GM12878 (cell line): Measurements from ENCODE around the gene ERN1.

Source experiments
- EZH2 ChIP-seq: IDR thresholded peaks from 2 replicates; pipeline ENCODE4 v1.6.1; 2012; ENCODE audit warnings: low read depth, mild to moderate bottlenecking, control low read depth, inconsistent platforms, low read length, borderline replicate concordance; ENCODE audit not compliant: control insufficient read depth
- NFIC ChIP-seq: IDR thresholded peaks from 2 replicates; pipeline ENCODE4 v1.6.1; 2012; ENCODE audit warnings: low read depth, mild to moderate bottlenecking, inconsistent platforms, low read length, moderate library complexity
- NR2C2 ChIP-seq: IDR thresholded peaks from 2 replicates; pipeline ENCODE4 v1.6.1; 2011; ENCODE audit warnings: borderline replicate concordance, low read depth; ENCODE audit not compliant: control insufficient read depth, insufficient read length
- POLR2A ChIP-seq: IDR thresholded peaks from 2 replicates; pipeline ENCODE4 v1.6.1; 2011; ENCODE audit warnings: low read depth, mild to moderate bottlenecking, low read length
- SPI1 ChIP-seq: IDR thresholded peaks from 2 replicates; pipeline ENCODE4 v1.6.1; 2011; ENCODE audit warnings: low read depth, mild to moderate bottlenecking, low read length, moderate library complexity, borderline replicate concordance; ENCODE audit not compliant: insufficient read depth
- SRF ChIP-seq, 2 experiments: IDR thresholded peaks; 2 replicates each; pipeline ENCODE4 v1.6.1; 2011; ENCODE audit warnings: low read depth in 2 of 2, low read length in 2 of 2, mild to moderate bottlenecking in 1 of 2, moderate library complexity in 1 of 2
- YY1 ChIP-seq: IDR thresholded peaks from 2 replicates; pipeline ENCODE4 v1.6.1; 2011; ENCODE audit warnings: low read depth, mild to moderate bottlenecking, low read length
- TF ChIP-seq, protein P1 (sequence below), 3 experiments: IDR thresholded peaks in 2 of 3; conservative IDR thresholded peaks in 1 of 3; 2 replicates each; pipeline ENCODE4 v1.5.1; 2011; ENCODE audit warnings: low read depth in 3 of 3, low read length in 3 of 3, mild to moderate bottlenecking in 3 of 3, control low read depth in 2 of 3, moderate library complexity in 2 of 3, inconsistent platforms in 1 of 3, mixed read lengths in 1 of 3; ENCODE audit not compliant: control insufficient read depth in 2 of 3, insufficient read depth in 1 of 3; ENCODE audit errors: extremely low read depth in 1 of 3
- TF ChIP-seq, protein P2 (sequence below): IDR thresholded peaks from 2 replicates; pipeline ENCODE4 v1.6.1; 2012; ENCODE audit warnings: low read depth, low read length, improper control_type of control experiment
- TF ChIP-seq, protein P3 (sequence below): fragments of 450-650 bp; IDR thresholded peaks from 2 replicates; pipeline ENCODE4 v1.6.1; 2017; ENCODE audit warnings: antibody characterized with exemption, mild to moderate bottlenecking, moderate library complexity

DNA sequence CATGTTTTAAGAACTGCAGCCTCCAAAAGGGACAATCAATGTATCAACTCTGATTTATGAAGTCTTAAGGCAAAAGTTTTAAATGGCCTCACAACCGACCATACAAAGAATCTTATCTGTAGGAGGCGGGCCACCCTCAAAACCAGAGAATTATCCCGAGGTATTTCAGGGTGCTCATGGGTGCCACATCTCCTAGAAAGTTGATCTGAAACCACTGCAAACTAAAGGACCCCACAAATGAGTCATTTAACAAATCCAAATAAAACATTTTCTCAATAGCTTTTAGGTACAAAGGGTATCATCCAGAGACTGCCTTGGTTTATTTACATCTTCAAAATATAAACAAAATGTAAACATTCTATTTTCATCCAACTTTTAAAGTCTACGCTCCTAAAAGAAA is 6.8 kb downstream of the ERN1 start:
- TF ChIP-seq POLR2A (no peak), NR2C2 (no peak), SRF (IDR thresholded peaks at IDR 0.05; ENCODE audit: low read depth in 2 of 2, low read length in 2 of 2) (no peak), SPI1 (peak; percentile 51; the same call in 1 of the 2 replicates), NFIC (0 out of 2 replicates have a peak, but pooled peaks have one; percentile 24), YY1 (no peak), EZH2 (no peak)
- TF ChIP-seq, protein P1, sequence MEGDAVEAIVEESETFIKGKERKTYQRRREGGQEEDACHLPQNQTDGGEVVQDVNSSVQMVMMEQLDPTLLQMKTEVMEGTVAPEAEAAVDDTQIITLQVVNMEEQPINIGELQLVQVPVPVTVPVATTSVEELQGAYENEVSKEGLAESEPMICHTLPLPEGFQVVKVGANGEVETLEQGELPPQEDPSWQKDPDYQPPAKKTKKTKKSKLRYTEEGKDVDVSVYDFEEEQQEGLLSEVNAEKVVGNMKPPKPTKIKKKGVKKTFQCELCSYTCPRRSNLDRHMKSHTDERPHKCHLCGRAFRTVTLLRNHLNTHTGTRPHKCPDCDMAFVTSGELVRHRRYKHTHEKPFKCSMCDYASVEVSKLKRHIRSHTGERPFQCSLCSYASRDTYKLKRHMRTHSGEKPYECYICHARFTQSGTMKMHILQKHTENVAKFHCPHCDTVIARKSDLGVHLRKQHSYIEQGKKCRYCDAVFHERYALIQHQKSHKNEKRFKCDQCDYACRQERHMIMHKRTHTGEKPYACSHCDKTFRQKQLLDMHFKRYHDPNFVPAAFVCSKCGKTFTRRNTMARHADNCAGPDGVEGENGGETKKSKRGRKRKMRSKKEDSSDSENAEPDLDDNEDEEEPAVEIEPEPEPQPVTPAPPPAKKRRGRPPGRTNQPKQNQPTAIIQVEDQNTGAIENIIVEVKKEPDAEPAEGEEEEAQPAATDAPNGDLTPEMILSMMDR (IDR thresholded peaks at IDR 0.05 in 2 of 3, conservative IDR thresholded peaks at IDR 0.05 in 1 of 3; ENCODE audit: control insufficient read depth in 2 of 3, extremely low read depth in 1 of 3, insufficient read depth in 1 of 3, low read depth in 3 of 3, low read length in 3 of 3) = no peak
- TF ChIP-seq, protein P2, sequence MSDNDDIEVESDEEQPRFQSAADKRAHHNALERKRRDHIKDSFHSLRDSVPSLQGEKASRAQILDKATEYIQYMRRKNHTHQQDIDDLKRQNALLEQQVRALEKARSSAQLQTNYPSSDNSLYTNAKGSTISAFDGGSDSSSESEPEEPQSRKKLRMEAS = no peak
- TF ChIP-seq, protein P3, sequence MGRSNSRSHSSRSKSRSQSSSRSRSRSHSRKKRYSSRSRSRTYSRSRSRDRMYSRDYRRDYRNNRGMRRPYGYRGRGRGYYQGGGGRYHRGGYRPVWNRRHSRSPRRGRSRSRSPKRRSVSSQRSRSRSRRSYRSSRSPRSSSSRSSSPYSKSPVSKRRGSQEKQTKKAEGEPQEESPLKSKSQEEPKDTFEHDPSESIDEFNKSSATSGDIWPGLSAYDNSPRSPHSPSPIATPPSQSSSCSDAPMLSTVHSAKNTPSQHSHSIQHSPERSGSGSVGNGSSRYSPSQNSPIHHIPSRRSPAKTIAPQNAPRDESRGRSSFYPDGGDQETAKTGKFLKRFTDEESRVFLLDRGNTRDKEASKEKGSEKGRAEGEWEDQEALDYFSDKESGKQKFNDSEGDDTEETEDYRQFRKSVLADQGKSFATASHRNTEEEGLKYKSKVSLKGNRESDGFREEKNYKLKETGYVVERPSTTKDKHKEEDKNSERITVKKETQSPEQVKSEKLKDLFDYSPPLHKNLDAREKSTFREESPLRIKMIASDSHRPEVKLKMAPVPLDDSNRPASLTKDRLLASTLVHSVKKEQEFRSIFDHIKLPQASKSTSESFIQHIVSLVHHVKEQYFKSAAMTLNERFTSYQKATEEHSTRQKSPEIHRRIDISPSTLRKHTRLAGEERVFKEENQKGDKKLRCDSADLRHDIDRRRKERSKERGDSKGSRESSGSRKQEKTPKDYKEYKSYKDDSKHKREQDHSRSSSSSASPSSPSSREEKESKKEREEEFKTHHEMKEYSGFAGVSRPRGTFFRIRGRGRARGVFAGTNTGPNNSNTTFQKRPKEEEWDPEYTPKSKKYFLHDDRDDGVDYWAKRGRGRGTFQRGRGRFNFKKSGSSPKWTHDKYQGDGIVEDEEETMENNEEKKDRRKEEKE = no peak
